Esophagus muscularis mucosa (tissue), 4 donors: ENCODE measurements around the gene ABHD17A. TPM values are rescaled to one million over a fixed set of nuclear protein-coding genes. Genes with fewer than 3 reads are reported as not detected.
A peak's percentile ranks its signal among the peaks of the same experiment; 100 is the strongest.

Source experiments
- DNase-seq: peaks from one replicate; pipeline ENCODE4 v3.0.0-alpha.2; 2017; ENCODE audit errors: extremely low spot score
- H3K27ac ChIP-seq, 4 donors: fragments of 200-600 bp; sonication (generic); replicated peaks in 1 of 4; 1 replicate in 3 of 4; 2 replicates in 1 of 4; pipeline ENCODE4 v1.5.1; 2016 to 2019; ENCODE audit warnings: mild to moderate bottlenecking in 1 of 4
- H3K27me3 ChIP-seq, 4 donors: fragments of 200-600 bp; sonication (generic); one replicate each; pipeline versions ENCODE4 v1.5.1 to v1.6.0; 2016 to 2019
- H3K36me3 ChIP-seq, 4 donors: fragments of 200-600 bp; sonication (generic); one replicate each; pipeline ENCODE4 v1.5.1; 2016 to 2019
- H3K4me1 ChIP-seq, 4 donors: fragments of 200-600 bp; sonication (generic); one replicate each; pipeline ENCODE4 v1.5.1; 2016 to 2019
- H3K4me3 ChIP-seq, 4 donors: fragments of 200-600 bp; sonication (generic); 1 replicate in 2 of 4; 2 replicates in 2 of 4; pipeline ENCODE4 v1.5.1; 2016 to 2019; ENCODE audit warnings: mild to moderate bottlenecking in 4 of 4, moderate library complexity in 1 of 4
- H3K9me3 ChIP-seq, 4 donors: fragments of 200-600 bp; sonication (generic); 1 replicate in 3 of 4; 2 replicates in 1 of 4; pipeline ENCODE4 v1.5.1; 2016 to 2019
- EP300 ChIP-seq: sonication (generic); formaldehyde crosslinking; IDR thresholded peaks from one replicate; pipeline ENCODE4 v1.6.1; 2017; ENCODE audit warnings: antibody characterized with exemption
- POLR2A ChIP-seq: fragments of 450-650 bp; IDR thresholded peaks from one replicate; pipeline ENCODE4 v1.6.1; 2017; ENCODE audit warnings: antibody characterized with exemption, moderate library complexity, mild to moderate bottlenecking, low read depth
- POLR2AphosphoS5 ChIP-seq, 2 donors: sonication (generic); formaldehyde crosslinking; IDR thresholded peaks; one replicate each; pipeline ENCODE4 v1.6.1; 2017; ENCODE audit warnings: antibody characterized with exemption in 2 of 2
- WGBS: methylation state at CpG from one replicate; pipeline ENCODE4 v1.1.5; 2018; 5-methylcytosine and 5-hydroxymethylcytosine counted together
- intact Hi-C: fragments of 100-400 bp; cut with DNase I; formaldehyde crosslinking; loops from one replicate; pipeline ENCODE4 v1.15.1; 2023
- total RNA-seq, 4 donors: library from RNA; depleted of rRNA; stranded (reverse); fragments of >200 nt; gene quantifications; one replicate each; pipeline versions ENCODE4 v1.1.0 to v1.2.1, GENCODE V29; 2016
- TF ChIP-seq, protein P1 (sequence below), 3 experiments: fragments of 200-600 bp in 2 of 3; fragments of 450-650 bp in 1 of 3; sonication (generic) in 2 of 3; IDR thresholded peaks; one replicate each; pipeline ENCODE4 v1.5.1; 2017 to 2019; ENCODE audit warnings: antibody characterized with exemption in 3 of 3, mild to moderate bottlenecking in 2 of 3, moderate library complexity in 1 of 3

ABHD17A gene
- total RNA-seq, 4 donors from 2014 or later = 89.7 to 125 (median 102) TPM

DNA sequence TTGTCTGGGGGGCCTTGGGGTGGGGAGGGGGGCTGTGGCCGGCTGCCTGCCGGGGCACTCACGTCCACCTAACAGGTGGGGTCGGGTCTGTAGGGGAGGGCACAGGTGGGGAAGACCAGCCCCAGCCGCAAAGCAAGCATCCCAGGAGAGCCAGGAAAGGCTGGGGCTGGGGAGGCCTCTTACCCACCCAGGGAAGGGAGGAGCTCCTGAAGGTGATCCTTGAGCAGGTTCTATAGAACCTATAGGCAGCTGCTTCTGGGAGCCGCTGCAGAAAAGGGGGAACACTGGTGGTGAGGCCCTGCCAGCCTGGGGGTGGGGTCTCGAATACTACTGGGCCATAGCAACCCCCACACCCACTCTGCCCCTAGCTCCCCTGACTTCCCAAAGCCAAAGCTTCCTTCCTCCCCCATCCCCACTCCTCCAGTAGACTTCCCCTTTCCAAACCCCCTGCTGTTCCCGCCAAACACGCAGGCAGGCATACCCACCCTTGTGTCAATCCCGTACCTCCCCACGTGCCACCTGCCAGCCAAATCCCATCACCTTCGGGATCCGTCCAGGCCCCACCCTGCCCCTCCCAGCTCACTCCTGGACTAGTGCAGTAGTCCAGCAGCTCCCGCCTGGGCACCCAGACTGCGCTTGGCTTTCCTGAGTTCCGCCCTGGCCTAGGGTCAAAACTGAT, 27.5 kb downstream of the ABHD17A start:
- peak overlapping the region; percentile 75 to 91 (median 86) for H3K27ac ChIP-seq
- intact Hi-C loops = no loop called here
- peaks cover 80 to 100% (median 98%) of the 10 kb centered on the region in 4 donors for H3K4me1 ChIP-seq
- WGBS = 37% methylated on average over 15 of the region's 16 CpGs
- H3K9me3 ChIP-seq = no peaks in the 10 kb centered on the region
- DNase-seq = no peak
- H3K4me3 ChIP-seq = peak overlapping the region; percentile 52 to 65 (median 54)
- peaks cover 0 to 5% (median 0%) of the 10 kb centered on the region in 4 donors for H3K36me3 ChIP-seq
- H3K27me3 ChIP-seq = peaks cover 0 to 83% (median 10%) of the 10 kb centered on the region in 4 donors
- TF ChIP-seq, protein P1, sequence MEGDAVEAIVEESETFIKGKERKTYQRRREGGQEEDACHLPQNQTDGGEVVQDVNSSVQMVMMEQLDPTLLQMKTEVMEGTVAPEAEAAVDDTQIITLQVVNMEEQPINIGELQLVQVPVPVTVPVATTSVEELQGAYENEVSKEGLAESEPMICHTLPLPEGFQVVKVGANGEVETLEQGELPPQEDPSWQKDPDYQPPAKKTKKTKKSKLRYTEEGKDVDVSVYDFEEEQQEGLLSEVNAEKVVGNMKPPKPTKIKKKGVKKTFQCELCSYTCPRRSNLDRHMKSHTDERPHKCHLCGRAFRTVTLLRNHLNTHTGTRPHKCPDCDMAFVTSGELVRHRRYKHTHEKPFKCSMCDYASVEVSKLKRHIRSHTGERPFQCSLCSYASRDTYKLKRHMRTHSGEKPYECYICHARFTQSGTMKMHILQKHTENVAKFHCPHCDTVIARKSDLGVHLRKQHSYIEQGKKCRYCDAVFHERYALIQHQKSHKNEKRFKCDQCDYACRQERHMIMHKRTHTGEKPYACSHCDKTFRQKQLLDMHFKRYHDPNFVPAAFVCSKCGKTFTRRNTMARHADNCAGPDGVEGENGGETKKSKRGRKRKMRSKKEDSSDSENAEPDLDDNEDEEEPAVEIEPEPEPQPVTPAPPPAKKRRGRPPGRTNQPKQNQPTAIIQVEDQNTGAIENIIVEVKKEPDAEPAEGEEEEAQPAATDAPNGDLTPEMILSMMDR (IDR thresholded peaks at IDR 0.05) = no peak
- no peak for TF ChIP-seq EP300

DNA sequence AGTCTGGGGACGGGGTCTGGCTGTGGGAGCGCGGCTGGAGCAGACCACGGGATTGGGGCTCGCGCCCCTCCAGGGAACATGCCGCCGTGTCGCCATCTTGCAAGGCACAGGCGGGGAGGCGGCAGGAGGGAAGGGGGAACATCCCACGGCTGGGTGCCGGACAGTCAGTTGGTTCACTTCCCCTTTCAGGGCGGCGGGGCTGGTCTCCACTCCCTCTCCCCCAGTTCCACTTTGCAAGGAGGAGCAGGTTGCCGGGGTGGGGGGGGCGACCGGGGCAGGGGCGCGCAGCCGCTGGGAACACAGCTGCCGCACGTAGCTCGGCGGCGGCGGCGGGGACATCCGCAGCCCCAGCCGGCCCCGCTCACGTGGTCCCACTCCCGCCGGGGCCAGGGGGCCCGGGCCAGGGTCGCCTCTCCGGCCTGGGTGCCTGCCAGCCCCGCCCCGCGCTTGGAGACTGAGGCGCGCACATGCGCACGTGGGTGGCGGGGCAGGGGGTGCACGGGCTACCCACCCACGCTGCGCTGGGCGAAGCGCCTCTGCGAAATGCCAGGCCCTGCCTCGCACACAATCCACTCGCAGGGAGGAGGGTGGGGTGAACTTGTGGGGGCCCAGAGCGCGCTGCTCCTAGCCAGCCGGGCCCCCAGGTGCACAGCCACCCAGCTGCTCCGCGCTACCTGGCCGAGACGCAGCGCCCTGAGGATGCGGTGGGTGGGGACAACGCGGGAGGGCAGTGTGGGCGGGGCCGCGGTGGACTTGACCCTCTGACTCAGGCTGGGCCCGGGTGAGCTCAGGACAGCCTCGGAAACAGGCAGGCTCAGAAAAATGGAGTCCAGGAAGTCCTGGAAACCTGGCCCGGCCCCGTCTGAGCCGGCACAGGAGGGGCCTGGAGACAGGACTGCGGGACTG, 28.3 kb downstream of the ABHD17A start:
- Histone ChIP-seq H3K27me3 (peaks cover 0 to 85% (median 10%) of the 10 kb centered on the region in 4 donors), H3K4me1 (peaks cover 77 to 100% (median 99%) of the 10 kb centered on the region in 4 donors), H3K4me3 (peak overlapping the region; percentile 52 to 65 (median 54)), H3K27ac (peak overlapping the region; percentile 75 to 91 (median 86)), H3K36me3 (peaks cover 0 to 5% (median 0%) of the 10 kb centered on the region in 4 donors), H3K9me3 (no peaks in the 10 kb centered on the region)
- WGBS = 3% methylated on average over 22 of the region's 73 CpGs
- DNase-seq = peak; percentile 96
- intact Hi-C loops = no loop called here
- TF ChIP-seq, protein P1 (IDR thresholded peaks at IDR 0.05) = no peak
- TF ChIP-seq EP300 (no peak), POLR2A (no peak), POLR2AphosphoS5 (IDR thresholded peaks at IDR 0.05) (peak; percentile 26 to 56)

DNA sequence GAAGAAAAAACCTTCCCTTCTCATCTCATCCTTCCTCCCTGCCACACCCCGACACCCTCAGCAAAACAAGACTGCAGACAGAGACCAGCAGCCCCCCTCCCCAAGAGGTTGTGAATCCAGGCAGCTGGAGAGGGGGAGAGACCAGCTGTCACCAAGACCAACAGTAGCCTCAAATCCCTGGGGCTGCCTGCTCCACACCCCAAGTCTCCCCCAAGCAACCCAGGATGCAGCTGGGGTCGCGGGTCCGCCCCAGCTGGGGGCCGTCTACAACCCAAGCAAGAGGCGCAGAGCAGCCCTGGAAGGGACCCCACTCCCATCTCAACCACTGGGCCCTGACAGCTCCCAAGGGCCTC, 29.0 kb downstream of the ABHD17A start:
- Histone ChIP-seq H3K4me1 (peaks cover 73 to 100% (median 98%) of the 10 kb centered on the region in 4 donors), H3K4me3 (peak overlapping the region; percentile 52 to 65 (median 54)), H3K27ac (peak overlapping the region; percentile 75 to 91 (median 86)), H3K27me3 (peaks cover 0 to 87% (median 10%) of the 10 kb centered on the region in 4 donors), H3K9me3 (no peaks in the 10 kb centered on the region), H3K36me3 (peaks cover 0 to 5% (median 0%) of the 10 kb centered on the region in 4 donors)
- TF ChIP-seq POLR2AphosphoS5 (IDR thresholded peaks at IDR 0.05) (no peak), POLR2A (no peak), EP300 (no peak)
- TF ChIP-seq, protein P1 (IDR thresholded peaks at IDR 0.05) = no peak
- WGBS = 23% methylated on average over 3 of the region's 6 CpGs
- intact Hi-C loops = no loop called here
- DNase-seq = no peak

DNA sequence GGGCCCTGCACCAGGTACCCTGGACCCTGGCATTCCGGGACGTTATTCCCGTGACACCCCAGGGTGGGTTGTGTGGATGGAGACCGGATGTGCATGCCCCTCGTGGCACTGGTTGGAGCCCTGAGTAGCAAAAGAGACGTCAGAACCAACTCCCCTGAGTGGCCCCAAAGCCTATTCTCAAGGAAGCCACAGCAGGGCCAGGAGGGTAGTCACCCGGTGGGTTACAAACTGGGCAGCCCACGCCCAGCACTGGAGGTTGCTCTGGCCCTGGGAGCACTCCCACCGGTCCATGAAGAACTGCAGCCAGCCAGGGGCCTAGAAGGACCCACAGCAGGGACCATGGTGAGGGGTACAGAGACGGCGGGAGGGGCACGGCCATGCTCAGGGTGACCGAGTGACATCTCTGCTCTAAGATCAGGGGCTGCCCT, 29.5 kb downstream of the ABHD17A start:
- TF ChIP-seq POLR2A (no peak), POLR2AphosphoS5 (IDR thresholded peaks at IDR 0.05) (no peak), EP300 (no peak)
- TF ChIP-seq, protein P1 (IDR thresholded peaks at IDR 0.05) = no peak
- Histone ChIP-seq H3K27ac (peak overlapping the region; percentile 75 to 91 (median 86)), H3K36me3 (peaks cover 0 to 5% (median 0%) of the 10 kb centered on the region in 4 donors), H3K27me3 (peaks cover 0 to 85% (median 10%) of the 10 kb centered on the region in 4 donors), H3K4me3 (peak overlapping the region; percentile 52 to 65 (median 54)), H3K9me3 (no peaks in the 10 kb centered on the region), H3K4me1 (peaks cover 69 to 97% (median 94%) of the 10 kb centered on the region in 4 donors)
- intact Hi-C loops = no loop called here
- WGBS = 49% methylated on average over 5 of the region's 13 CpGs
- DNase-seq = no peak
